Measurements from ENCODE around the gene HOXA3. TPM values are rescaled to one million over a fixed set of nuclear protein-coding genes. Genes with fewer than 3 reads are reported as not detected.

HOXA3 gene
- total RNA-seq, 1 experiment from 2014 or later = 22.6 TPM

GRCh38 chr7:27146491-27147198 is 5.7 kb downstream of the HOXA3 start:
- no peaks in the 10 kb centered on the region for H3K9me3 ChIP-seq
- peak in 1 of 2 experiments; percentile 33 for DNase-seq
- Mint-ChIP-seq H3K36me3 (ENCODE audit: insufficient read depth, unreplicated experiment) (peaks cover 16% of the 10 kb centered on the region), H3K27me3 (ENCODE audit: insufficient read depth, unreplicated experiment) (no peaks in the 10 kb centered on the region), H3K4me1 (ENCODE audit: low read depth, unreplicated experiment) (no peaks in the 10 kb centered on the region), H3K27ac (ENCODE audit: unreplicated experiment) (peak overlapping the region; percentile 1), H3K4me3 (ENCODE audit: unreplicated experiment) (peak overlapping the region; percentile 73), H3K9me3 (ENCODE audit: unreplicated experiment) (no peaks in the 10 kb centered on the region)
- no TSS peak for BruUV-seq (replicated peaks)
- no peak for TF ChIP-seq CTCF (IDR thresholded peaks at IDR 0.05; ENCODE audit: insufficient read depth in 1 of 2, low read depth in 1 of 2, low read length in 1 of 2, severe bottlenecking in 1 of 2, unreplicated experiment in 1 of 2)
- intact Hi-C loops (cut with micrococcal nuclease; ENCODE audit: unreplicated experiment) = no loop called here
- no peaks in the 10 kb centered on the region for H3K27me3 ChIP-seq (replicated peaks; ENCODE audit: control insufficient read depth, insufficient read depth, low read length)
- peak overlapping the region; percentile 46; the same call in 1 of the 2 replicates for H3K4me3 ChIP-seq (ENCODE audit: low read depth, low read length)
- CTCF ChIA-PET = interaction anchor here (0.5 to 1.1 kb wide), 2 partner anchors 14 to 37 kb away, joined by 4 to 9 read pairs; no protein-coding TSS in a partner anchor
- POLR2A ChIA-PET = no interaction called here
- no peaks in the 10 kb centered on the region; the same call in 1 of the 2 replicates for H3K36me3 ChIP-seq (ENCODE audit: control insufficient read depth, insufficient read depth, low read length)
- peaks cover 26% of the 10 kb centered on the region for H3K4me1 ChIP-seq

- no peak overlapping the region for H3K27ac Mint-ChIP-seq (ENCODE audit: unreplicated experiment)
- peaks cover 11% of the 10 kb centered on the region for H3K36me3 Mint-ChIP-seq (ENCODE audit: insufficient read depth, unreplicated experiment)
- ChIA-PET CTCF (interaction anchor here (0.7 to 1.1 kb wide), 2 partner anchors 15 to 698 kb away, joined by 4 to 5 read pairs; no protein-coding TSS in a partner anchor), POLR2A (no interaction called here)
- Histone ChIP-seq H3K36me3 (ENCODE audit: control insufficient read depth, insufficient read depth, low read length) (no peaks in the 10 kb centered on the region; the same call in 1 of the 2 replicates), H3K4me1 (peaks cover 24% of the 10 kb centered on the region), H3K4me3 (ENCODE audit: low read depth, low read length) (no peak overlapping the region), H3K9me3 (no peaks in the 10 kb centered on the region), H3K27me3 (replicated peaks; ENCODE audit: control insufficient read depth, insufficient read depth, low read length) (no peaks in the 10 kb centered on the region)
- H3K27me3 Mint-ChIP-seq (ENCODE audit: insufficient read depth, unreplicated experiment) = no peaks in the 10 kb centered on the region
- intact Hi-C loops (cut with micrococcal nuclease; ENCODE audit: unreplicated experiment) = no loop called here
- DNase-seq = no peak
- TF ChIP-seq CTCF (IDR thresholded peaks at IDR 0.05; ENCODE audit: insufficient read depth in 1 of 2, low read depth in 1 of 2, low read length in 1 of 2, severe bottlenecking in 1 of 2, unreplicated experiment in 1 of 2) = no peak
- BruUV-seq (replicated peaks) = no TSS peak
- H3K9me3 Mint-ChIP-seq (ENCODE audit: unreplicated experiment) = no peaks in the 10 kb centered on the region
- H3K4me1 Mint-ChIP-seq (ENCODE audit: low read depth, unreplicated experiment) = no peaks in the 10 kb centered on the region
- H3K4me3 Mint-ChIP-seq (ENCODE audit: unreplicated experiment) = peak overlapping the region; percentile 27
Observed at GRCh38 chr7:27145914-27146412, 6.4 kb downstream of the HOXA3 start.

GRCh38 chr7:27145165-27145913 is 7.0 kb downstream of the HOXA3 start:
- CTCF ChIA-PET = interaction anchor here (0.7 to 1.1 kb wide), 2 partner anchors 16 to 697 kb away, joined by 4 to 5 read pairs; no protein-coding TSS in a partner anchor

More at GRCh38 chr7:27145165-27145913, 7.0 kb downstream of the HOXA3 start:
- Mint-ChIP-seq H3K27me3 (ENCODE audit: insufficient read depth, unreplicated experiment) (no peaks in the 10 kb centered on the region), H3K4me1 (ENCODE audit: low read depth, unreplicated experiment) (no peaks in the 10 kb centered on the region), H3K36me3 (ENCODE audit: insufficient read depth, unreplicated experiment) (peaks cover 11% of the 10 kb centered on the region), H3K4me3 (ENCODE audit: unreplicated experiment) (no peak overlapping the region), H3K27ac (ENCODE audit: unreplicated experiment) (no peak overlapping the region), H3K9me3 (ENCODE audit: unreplicated experiment) (no peaks in the 10 kb centered on the region)
- H3K9me3 ChIP-seq = no peaks in the 10 kb centered on the region
- H3K4me1 ChIP-seq = peaks cover 24% of the 10 kb centered on the region
- no peak overlapping the region for H3K4me3 ChIP-seq (ENCODE audit: low read depth, low read length)
- H3K36me3 ChIP-seq (ENCODE audit: control insufficient read depth, insufficient read depth, low read length) = no peaks in the 10 kb centered on the region; the same call in 1 of the 2 replicates
- no TSS peak for BruUV-seq (replicated peaks)
- H3K27me3 ChIP-seq (replicated peaks; ENCODE audit: control insufficient read depth, insufficient read depth, low read length) = no peaks in the 10 kb centered on the region
- DNase-seq = peak in 1 of 2 experiments; percentile 19
- no peak for TF ChIP-seq CTCF (IDR thresholded peaks at IDR 0.05; ENCODE audit: insufficient read depth in 1 of 2, low read depth in 1 of 2, low read length in 1 of 2, severe bottlenecking in 1 of 2, unreplicated experiment in 1 of 2)
- intact Hi-C loops (cut with micrococcal nuclease; ENCODE audit: unreplicated experiment) = no loop called here
- POLR2A ChIA-PET = no interaction called here
